Measurements from ENCODE around the gene GMEB2.
"Not testable (repeated sequence)": the region's sequence is repeated elsewhere in the genome, so short reads cannot be mapped to it uniquely, and the experiment has no call there.

The GMEB2 gene, protein sequence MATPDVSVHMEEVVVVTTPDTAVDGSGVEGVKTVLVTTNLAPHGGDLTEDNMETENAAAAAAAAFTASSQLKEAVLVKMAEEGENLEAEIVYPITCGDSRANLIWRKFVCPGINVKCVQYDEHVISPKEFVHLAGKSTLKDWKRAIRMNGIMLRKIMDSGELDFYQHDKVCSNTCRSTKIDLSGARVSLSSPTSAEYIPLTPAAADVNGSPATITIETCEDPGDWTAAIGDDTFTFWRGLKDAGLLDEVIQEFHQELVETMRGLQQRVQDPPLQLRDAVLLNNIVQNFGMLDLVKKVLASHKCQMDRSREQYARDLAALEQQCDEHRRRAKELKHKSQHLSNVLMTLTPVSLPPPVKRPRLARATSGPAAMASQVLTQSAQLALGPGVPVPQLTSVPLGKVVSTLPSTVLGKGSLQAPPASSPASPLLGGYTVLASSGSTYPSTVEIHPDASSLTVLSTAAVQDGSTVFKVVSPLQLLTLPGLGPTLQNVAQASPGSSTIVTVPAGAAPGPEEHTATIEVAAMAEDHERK

GRCh38 chr20:63626424-63627128 lies at the start of gene GMEB2:
Gene GMEB2 (minus strand): TSS chr20:63627101. CDS start chr20:63619397, 7,704 bp downstream.
- in situ Hi-C loops (cut with MboI; ENCODE audit: low sequenced_read_pairs), result no loop called here

- in situ Hi-C loops (cut with MboI; ENCODE audit: low sequenced_read_pairs), result no loop called here
These were observed 48.9 kb upstream of the GMEB2 start for GRCh38 chr20:63675681-63676368.

GRCh38 chr20:63673951-63674350 lies 47.0 kb upstream of the GMEB2 start:
- in situ Hi-C loops (cut with MboI; ENCODE audit: low sequenced_read_pairs), result no loop called here

- in situ Hi-C loops (cut with MboI; ENCODE audit: low sequenced_read_pairs), result no loop called here
These were observed 45.8 kb upstream of the GMEB2 start for GRCh38 chr20:63672666-63673065.

DNA sequence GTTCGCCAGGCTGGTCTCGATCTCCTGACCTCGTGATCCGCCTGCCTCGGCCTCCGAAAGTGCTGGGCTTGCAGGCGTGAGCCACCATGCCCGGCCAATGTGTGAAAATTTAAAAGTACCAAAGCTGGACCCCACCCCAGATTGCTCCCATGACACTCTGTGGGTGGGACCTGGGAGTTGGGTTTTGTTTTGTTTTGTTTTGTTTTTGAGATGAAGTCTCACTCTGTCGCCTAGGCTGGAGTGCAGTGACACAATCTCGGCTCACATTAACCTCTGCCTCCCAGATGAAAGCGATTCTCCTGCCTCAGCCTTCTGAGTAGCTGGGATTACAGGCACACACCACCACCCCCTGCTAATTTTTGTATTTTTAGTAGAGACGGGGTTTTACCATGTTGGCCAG lies 44.8 kb upstream of the GMEB2 start:
- in situ Hi-C loops (cut with MboI; ENCODE audit: low sequenced_read_pairs), result not testable (repeated sequence)

- in situ Hi-C loops (cut with MboI; ENCODE audit: low sequenced_read_pairs), result no loop called here
These were observed 41.5 kb upstream of the GMEB2 start for GRCh38 chr20:63668351-63668750.

DNA sequence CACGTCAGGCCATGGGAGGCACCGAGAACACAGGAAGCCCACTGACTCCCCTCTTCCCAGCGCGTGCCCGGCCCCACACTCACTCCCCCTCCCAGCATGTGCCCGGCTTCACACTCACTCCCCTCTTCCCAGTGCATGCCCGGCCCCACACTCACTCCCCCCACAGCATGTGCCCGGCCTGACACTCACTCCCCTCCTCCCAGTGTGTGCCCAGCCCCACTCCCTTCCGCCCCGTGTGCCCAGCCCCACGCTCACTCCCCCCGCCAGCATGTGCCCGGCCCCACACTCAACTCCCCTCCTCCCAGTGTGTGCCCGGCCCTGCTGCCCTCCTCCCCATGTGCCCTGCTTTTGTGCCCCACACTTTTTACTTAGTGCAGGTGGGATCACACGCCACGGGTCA lies 41.0 kb upstream of the GMEB2 start:
- in situ Hi-C loops (cut with MboI; ENCODE audit: low sequenced_read_pairs), result no loop called here

GRCh38 chr20:63665708-63666107 lies 38.8 kb upstream of the GMEB2 start:
- in situ Hi-C loops (cut with MboI; ENCODE audit: low sequenced_read_pairs), result no loop called here

DNA sequence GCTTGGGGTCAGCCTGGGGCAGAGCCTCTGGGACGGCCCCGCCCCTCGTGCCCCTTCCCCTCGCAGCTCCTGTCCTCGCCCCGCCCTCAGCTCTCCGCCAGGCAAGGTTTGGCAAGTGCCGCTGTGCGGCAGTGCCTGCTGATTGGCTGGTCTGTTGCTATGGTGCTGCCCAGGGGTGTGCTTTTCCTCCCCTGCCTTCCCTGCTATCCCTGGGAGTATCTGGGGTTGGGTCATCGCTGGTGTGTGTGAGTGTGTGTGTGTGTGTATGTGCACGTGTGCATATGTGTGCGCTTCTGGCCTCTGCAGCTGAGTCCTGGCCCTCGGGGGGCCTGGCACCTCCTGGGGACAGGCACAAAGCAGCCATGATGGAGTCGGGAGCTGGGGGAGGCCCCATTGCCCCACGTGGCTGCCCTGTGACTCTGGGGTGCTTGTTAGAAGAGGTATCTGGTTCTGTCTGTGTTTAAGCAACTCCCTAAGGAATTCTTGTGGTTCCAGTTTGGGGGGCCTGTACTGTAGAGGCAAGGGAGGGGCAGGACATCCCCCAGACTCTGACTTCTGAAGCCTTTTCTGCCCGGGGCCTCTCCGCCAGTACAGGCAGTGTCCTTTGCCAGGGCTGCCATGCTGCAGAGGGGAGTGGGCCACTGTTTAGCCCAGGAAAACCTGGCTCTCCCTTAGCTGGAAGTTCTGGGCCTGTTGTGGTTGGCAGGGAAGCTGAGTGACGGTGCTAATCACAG lies 38.1 kb upstream of the GMEB2 start:
- in situ Hi-C loops (cut with MboI; ENCODE audit: low sequenced_read_pairs), result no loop called here

- in situ Hi-C loops (cut with MboI; ENCODE audit: low sequenced_read_pairs), result no loop called here
These were observed 37.4 kb upstream of the GMEB2 start for GRCh38 chr20:63664143-63664851.

DNA sequence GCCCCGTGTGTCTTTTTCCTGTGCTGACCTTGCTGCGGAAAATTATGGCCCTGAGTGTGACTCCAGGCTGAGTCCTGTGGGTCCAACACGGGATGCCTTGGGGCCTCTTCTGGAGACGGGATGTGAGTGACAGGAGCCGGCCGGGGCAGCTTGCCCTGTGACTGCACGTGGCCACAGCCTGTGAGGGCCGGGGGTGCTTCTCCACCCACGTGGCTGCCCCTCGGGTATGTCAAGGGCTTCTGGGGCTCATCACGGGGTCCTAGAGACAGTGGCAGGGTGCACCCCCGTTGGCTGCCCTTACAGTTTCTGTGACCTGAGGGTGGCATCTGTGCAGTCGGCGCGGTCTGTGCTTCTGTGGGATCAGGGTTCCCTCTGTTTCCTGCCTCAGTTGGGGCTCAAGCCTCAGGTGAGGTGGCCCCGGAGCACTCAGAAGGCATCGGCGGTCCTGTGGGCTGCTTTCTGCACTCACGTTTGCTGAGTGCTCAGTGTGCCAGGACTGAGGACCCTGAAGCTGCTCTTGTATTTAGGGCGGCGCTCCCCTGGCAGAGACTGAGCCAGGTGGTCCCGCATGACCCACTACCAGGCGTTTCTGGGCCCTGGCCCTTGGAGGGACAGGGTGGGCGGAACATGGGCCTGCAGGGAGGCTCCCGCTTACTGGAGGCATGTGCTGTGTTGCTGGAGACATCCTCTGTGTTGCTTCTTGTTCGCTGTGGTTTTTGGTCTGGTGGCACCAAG lies 36.6 kb upstream of the GMEB2 start:
- in situ Hi-C loops (cut with MboI; ENCODE audit: low sequenced_read_pairs), result no loop called here

DNA sequence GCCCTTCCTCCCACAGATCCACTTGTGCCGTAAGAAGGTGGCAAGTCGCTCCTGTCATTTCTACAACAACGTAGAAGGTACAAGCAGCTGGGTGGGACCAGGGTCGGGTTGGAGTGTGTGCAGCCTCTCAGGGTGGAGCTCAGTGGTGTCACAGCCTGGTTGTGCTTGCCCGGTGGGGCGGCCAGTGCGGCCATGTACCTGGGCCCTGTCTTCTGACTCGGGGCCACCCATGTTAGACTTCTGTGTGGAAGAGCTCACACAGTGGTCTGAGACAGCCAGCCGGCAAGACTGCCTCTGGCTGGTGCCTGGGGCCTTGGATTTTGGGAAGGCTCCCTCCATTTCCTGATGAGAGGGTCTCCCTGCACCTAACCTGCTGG lies 35.9 kb upstream of the GMEB2 start:
- in situ Hi-C loops (cut with MboI; ENCODE audit: low sequenced_read_pairs), result no loop called here

- in situ Hi-C loops (cut with MboI; ENCODE audit: low sequenced_read_pairs), result no loop called here
These were observed 35.3 kb upstream of the GMEB2 start for GRCh38 chr20:63661959-63662812.

GRCh38 chr20:63661108-63661507 lies 34.2 kb upstream of the GMEB2 start:
- in situ Hi-C loops (cut with MboI; ENCODE audit: low sequenced_read_pairs), result no loop called here

DNA sequence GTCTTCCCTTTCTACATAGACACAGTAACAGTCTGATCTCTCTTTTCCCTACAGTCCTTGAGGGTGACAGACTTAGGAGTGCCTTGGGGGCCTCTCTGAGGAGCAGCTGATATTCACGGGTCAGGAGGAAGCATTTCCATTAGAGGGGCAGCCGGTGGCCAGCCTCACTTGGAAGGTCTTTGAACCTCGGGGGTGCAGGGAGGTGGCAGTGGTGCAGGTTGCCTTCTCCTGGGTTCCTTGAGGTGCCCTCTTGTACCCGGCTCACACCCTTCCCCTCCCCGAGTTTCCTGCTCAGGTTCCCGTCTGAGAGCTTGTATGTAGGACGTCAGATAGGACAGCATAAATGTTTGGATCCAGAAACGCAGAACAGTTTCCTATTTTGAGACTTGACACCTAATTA lies 33.7 kb upstream of the GMEB2 start:
- in situ Hi-C loops (cut with MboI; ENCODE audit: low sequenced_read_pairs), result no loop called here

- in situ Hi-C loops (cut with MboI; ENCODE audit: low sequenced_read_pairs), result not testable (repeated sequence)
These were observed 33.3 kb upstream of the GMEB2 start for GRCh38 chr20:63660174-63660573.

DNA sequence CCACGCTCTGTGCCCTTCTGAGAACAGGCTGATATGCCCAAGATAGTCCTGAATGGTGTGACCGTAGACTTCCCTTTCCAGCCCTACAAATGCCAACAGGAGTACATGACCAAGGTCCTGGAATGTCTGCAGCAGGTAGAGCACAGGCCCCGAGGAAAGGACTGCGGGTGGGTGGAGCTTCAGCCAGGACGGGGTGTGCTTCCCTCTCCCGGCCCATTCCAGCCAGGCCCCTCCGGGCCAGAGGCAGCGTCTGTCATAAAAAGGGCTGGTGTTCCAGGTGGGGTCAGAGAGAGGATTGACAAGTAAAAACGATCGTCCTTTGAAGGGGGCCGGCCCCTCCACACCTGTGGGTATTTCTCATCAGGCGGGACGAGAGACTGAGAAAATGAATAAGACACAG lies 32.5 kb upstream of the GMEB2 start:
- in situ Hi-C loops (cut with MboI; ENCODE audit: low sequenced_read_pairs), result no loop called here

- in situ Hi-C loops (cut with MboI; ENCODE audit: low sequenced_read_pairs), result no loop called here
These were observed 31.9 kb upstream of the GMEB2 start for GRCh38 chr20:63658749-63659187.

Data from hTERT RPE-1 (cell line).